Left ventricle myocardium inferior (tissue), 1 donor: Measurements from ENCODE around the gene RNGTT. TPM values are rescaled to one million over a fixed set of nuclear protein-coding genes. Genes with fewer than 3 reads are reported as not detected.

ENCODE experiments used
- DNase-seq: peaks from one replicate; pipeline ENCODE4 v3.0.0-alpha.2; 2020
- H3K27ac ChIP-seq: fragments of 200-600 bp; replicated peaks from 2 replicates; pipeline ENCODE4 v1.8.0; 2021
- H3K27me3 ChIP-seq: fragments of 200-600 bp; 2 replicates; pipeline ENCODE4 v1.8.0; 2021; ENCODE audit warnings: low read depth
- H3K36me3 ChIP-seq: fragments of 200-600 bp; 2 replicates; pipeline ENCODE4 v1.8.0; 2021
- H3K4me1 ChIP-seq: fragments of 200-600 bp; 2 replicates; pipeline ENCODE4 v1.8.0; 2021
- H3K4me3 ChIP-seq: fragments of 200-600 bp; 2 replicates; pipeline ENCODE4 v1.8.0; 2021; ENCODE audit warnings: mild to moderate bottlenecking, moderate library complexity
- H3K9me3 ChIP-seq: fragments of 200-600 bp; replicated peaks from 2 replicates; pipeline ENCODE4 v1.8.0; 2021
- CTCF ChIP-seq: fragments of 200-600 bp; IDR thresholded peaks from 2 replicates; pipeline ENCODE4 v1.8.0; 2021; ENCODE audit warnings: antibody characterized with exemption, mild to moderate bottlenecking, borderline replicate concordance
- intact Hi-C: fragments of 100-400 bp; cut with micrococcal nuclease; formaldehyde crosslinking; loops from one replicate; pipeline ENCODE4 v1.11.0; 2022
- total RNA-seq: library from RNA; stranded (reverse); fragmentation: NEBNext Ultra II Directional; extraction: Animal tissue kit (Norgen Biotek cat#: 25700); gene quantifications from one replicate; pipeline ENCODE4 v1.2.1, GENCODE V29; 2021
- donor health status: DM: no; HTN: yes; CAD: no; lungs with severe emphysema.

RNGTT gene
- total RNA-seq, 1 donor from 2014 or later = 9.1 TPM

DNA sequence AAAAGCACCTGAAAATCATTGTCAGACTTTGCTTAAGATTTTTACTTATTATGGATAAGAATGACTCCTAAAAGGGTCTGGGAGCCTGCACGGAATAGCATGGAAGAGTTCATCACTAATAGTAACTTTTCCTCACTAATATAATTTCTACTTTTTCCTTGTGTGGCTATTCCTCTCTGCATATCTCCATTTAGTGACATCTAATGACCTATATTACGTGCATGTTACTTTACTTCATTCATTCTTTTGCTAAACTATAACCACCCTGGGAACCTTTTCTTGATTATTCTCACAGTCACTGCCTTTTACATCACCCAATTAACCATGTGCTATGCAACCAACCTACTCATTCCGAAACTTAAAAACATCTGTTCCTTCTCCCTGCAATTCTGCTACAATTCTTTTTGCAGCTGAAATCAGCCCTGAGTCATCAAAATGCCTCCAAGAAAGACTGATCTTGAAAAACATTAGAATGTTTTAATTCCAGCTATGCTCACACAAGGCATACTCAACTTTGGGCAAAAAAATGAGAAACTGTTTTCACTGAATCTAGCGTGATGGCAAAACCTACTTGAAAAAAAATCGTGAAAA is 313.3 kb downstream of the RNGTT start:
- Histone ChIP-seq H3K36me3 (no peaks in the 10 kb centered on the region), H3K9me3 (peaks cover 3% of the 10 kb centered on the region), H3K27ac (no peak overlapping the region), H3K27me3 (no peaks in the 10 kb centered on the region), H3K4me3 (no peak overlapping the region), H3K4me1 (no peaks in the 10 kb centered on the region)
- no peak for DNase-seq
- intact Hi-C loops = no loop called here
- no peak for TF ChIP-seq CTCF

- H3K4me3 ChIP-seq = no peak overlapping the region
- intact Hi-C loops = no loop called here
- DNase-seq = no peak
- no peak overlapping the region for H3K27ac ChIP-seq
- no peaks in the 10 kb centered on the region for H3K27me3 ChIP-seq
- no peaks in the 10 kb centered on the region for H3K36me3 ChIP-seq
- no peak for TF ChIP-seq CTCF
- H3K9me3 ChIP-seq = peaks cover 3% of the 10 kb centered on the region
- no peaks in the 10 kb centered on the region for H3K4me1 ChIP-seq
Observed at GRCh38 chr6:88641178-88641903, 322.1 kb downstream of the RNGTT start.

- no peak for TF ChIP-seq CTCF
- H3K36me3 ChIP-seq = no peaks in the 10 kb centered on the region
- no peaks in the 10 kb centered on the region for H3K9me3 ChIP-seq
- no peaks in the 10 kb centered on the region for H3K4me1 ChIP-seq
- H3K4me3 ChIP-seq = no peak overlapping the region
- intact Hi-C loops = no loop called here
- H3K27ac ChIP-seq = no peak overlapping the region
- no peaks in the 10 kb centered on the region for H3K27me3 ChIP-seq
- no peak for DNase-seq
Observed at GRCh38 chr6:88637761-88638545, 325.5 kb downstream of the RNGTT start.

GRCh38 chr6:88636871-88637270 is 326.5 kb downstream of the RNGTT start:
- Histone ChIP-seq H3K4me1 (no peaks in the 10 kb centered on the region), H3K27me3 (no peaks in the 10 kb centered on the region), H3K27ac (no peak overlapping the region), H3K36me3 (no peaks in the 10 kb centered on the region), H3K9me3 (no peaks in the 10 kb centered on the region), H3K4me3 (no peak overlapping the region)
- intact Hi-C loops = no loop called here
- DNase-seq = no peak
- no peak for TF ChIP-seq CTCF

GRCh38 chr6:88633782-88634181 is 329.6 kb downstream of the RNGTT start:
- H3K27me3 ChIP-seq = no peaks in the 10 kb centered on the region
- H3K4me1 ChIP-seq = no peaks in the 10 kb centered on the region
- no peak overlapping the region for H3K4me3 ChIP-seq
- no peak overlapping the region for H3K27ac ChIP-seq
- no peaks in the 10 kb centered on the region for H3K9me3 ChIP-seq
- no peak for TF ChIP-seq CTCF
- no peak for DNase-seq
- H3K36me3 ChIP-seq = no peaks in the 10 kb centered on the region
- intact Hi-C loops = no loop called here
